NCI-H524 treated with DMSO at 0.1 percent for 48 hours (cell line): ENCODE results near the gene C1QL2.

Source experiments
- DNase-seq: peaks from one replicate; lab custom pipeline; 2025; lab: John Stamatoyannopoulos, UW

Gene C1QL2

DNA sequence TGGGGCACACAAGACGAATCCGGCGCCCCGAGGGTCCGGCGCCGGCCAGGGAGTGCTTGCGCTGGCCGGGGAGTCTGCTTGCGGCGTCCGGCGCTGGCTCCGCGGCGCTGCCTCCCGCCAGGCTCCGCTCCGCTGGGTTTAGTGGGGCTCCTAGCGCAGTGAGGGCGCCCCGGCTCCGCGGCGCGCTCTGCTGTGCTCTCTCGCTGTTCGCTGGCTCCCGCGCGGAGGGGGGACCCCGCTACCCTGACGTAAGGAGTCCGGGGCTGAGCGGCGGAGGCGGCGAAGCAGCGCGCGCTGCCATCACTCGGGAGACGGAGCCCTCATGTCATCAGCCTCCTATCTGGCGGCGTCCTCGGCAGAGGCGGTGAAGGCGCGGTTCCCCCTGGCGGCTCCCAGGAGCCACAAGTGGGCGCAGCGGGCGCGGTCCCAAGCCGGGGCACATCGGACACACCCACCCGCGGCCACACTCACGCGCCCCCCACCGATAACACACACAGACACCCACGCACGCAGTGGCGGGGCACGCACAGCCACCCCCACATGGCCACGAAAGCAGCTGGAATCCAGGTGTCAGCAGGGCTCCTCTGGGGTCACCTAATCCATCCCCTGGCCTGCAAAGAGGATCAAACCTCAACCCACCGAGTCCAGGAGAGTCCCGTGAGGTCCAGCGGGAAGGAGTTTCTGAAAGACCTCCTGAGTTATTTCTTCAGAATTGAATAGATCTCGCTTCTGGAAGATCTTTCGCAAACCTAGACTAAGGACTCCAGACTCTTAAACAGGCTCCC is at the start of gene C1QL2:
Gene C1QL2, minus strand, starts transcription at position 189 of the 785 bp plus-strand sequence. CDS start 482 bp downstream, outside the sequence.
- DNase-seq = no peak

- DNase-seq = no peak
Observed at GRCh38 chr2:119207447-119207846, 48.9 kb upstream of the C1QL2 start.

GRCh38 chr2:119206201-119206600 is 47.6 kb upstream of the C1QL2 start:
- DNase-seq = no peak

GRCh38 chr2:119205001-119205706 is 46.6 kb upstream of the C1QL2 start:
- no peak for DNase-seq

GRCh38 chr2:119204525-119204924 is 46.0 kb upstream of the C1QL2 start:
- DNase-seq = no peak

GRCh38 chr2:119202610-119203310 is 44.2 kb upstream of the C1QL2 start:
- DNase-seq = no peak

- DNase-seq = no peak
Observed at GRCh38 chr2:119201815-119202214, 43.3 kb upstream of the C1QL2 start.

DNA sequence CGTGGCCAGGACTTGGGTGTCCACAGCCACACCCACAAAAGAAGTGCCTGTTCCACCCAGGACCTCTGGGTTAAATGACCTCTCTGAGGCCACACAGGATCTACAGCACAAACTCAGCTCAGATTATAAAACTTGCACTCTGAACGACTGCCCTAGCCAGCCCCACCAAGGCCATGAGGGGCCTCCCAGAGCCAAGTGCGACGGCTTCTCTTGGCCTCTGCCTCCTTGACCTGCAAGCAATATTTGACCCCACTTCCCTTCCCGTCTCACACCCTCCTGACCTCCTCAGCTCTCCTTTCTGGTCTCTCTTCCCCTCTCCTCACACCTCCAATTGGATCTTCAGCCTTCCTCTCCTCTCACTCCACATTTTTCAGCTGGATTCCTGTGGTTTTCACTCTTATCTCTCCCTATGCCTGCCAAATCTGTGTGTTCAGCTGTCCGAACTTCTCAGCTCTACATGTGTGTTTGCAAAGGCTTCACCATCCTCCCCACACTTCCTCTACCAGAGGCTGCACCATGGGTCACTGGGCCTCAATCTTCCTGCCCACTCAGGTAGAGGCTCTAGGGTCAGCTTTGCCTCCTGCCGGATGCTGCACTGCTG is 39.8 kb upstream of the C1QL2 start:
- no peak for DNase-seq

GRCh38 chr2:119197529-119198239 is 39.1 kb upstream of the C1QL2 start:
- DNase-seq = no peak

DNA sequence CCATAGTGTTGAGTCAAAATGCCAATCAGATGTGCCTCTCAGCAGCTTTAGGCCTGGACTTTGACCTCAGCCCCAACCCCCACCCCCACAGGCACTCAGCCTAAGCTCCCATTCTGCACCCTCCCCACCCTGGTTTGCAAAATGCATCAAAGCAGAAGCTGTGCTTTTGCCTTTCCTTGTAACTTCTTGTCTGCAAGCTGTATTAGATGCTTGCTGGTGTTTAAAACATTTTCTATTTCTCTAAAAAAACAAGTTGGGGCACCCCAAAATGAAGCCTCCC is 38.5 kb upstream of the C1QL2 start:
- no peak for DNase-seq

- no peak for DNase-seq
Observed at GRCh38 chr2:119196301-119197125, 38.0 kb upstream of the C1QL2 start.

GRCh38 chr2:119195887-119196286 is 37.3 kb upstream of the C1QL2 start:
- no peak for DNase-seq

- DNase-seq = no peak
Observed at GRCh38 chr2:119195001-119195400, 36.5 kb upstream of the C1QL2 start.

DNA sequence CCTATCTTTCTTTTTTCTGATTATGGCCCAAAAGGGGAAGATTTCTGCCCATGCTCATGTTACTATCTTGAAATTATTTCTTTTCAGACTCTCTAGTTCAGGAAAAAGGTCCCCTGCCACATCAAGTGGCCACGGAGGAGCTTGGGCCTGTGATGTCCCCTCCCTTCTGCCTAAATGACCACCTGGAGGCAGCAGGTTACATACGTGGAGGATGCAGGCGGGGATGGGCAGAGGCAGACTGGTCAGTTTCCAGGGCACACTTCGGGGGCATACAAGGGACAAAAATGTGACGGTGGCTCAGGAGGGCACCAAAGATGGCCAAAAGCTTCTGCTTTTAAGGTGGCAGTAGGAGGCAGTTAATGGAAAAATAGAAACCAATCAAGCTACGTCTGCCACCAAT is 34.3 kb upstream of the C1QL2 start:
- no peak for DNase-seq

- no peak for DNase-seq
Observed at GRCh38 chr2:119190321-119191111, 32.0 kb upstream of the C1QL2 start.

DNA sequence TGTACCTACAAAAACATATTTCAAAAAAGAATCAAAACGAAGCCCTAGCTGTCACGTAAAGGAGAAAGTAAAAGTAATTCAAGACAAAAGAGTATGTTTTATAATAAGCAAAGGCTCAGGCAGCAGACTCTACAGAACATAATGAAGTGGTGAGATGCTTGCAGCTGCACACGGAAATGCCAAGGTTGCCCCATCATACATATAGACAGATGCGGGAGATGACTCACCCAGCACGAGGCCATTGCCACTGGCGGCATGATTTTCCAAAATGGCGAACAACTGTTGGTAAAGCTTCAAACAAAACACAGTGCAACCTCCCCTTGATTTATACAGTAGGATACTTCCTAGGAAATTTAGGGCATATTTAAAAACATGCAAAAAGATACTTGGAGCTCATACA is 26.0 kb upstream of the C1QL2 start:
- DNase-seq = no peak

- DNase-seq = peak; percentile 59
Observed at GRCh38 chr2:119181791-119182445, 23.4 kb upstream of the C1QL2 start.

DNA sequence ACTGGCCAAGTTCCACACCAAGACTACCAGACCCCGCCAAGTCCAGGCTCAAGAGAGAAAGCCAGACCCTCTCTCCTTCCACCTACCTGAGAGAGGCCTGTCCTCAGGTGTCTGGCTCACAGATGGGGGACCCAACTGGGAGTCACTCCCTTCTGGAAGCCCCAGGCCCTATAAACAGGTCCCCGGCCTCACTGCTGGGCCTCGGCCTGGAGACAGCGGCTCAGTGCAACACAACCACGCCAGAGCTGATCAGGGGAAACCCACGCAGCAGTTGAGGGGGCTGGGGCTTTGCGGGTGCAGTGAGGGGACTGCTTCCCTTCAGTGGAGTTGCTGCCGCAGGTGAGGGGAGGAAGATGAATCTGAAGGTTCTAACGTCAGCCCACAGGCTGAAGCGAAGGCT is 22.8 kb upstream of the C1QL2 start:
- no peak for DNase-seq

DNA sequence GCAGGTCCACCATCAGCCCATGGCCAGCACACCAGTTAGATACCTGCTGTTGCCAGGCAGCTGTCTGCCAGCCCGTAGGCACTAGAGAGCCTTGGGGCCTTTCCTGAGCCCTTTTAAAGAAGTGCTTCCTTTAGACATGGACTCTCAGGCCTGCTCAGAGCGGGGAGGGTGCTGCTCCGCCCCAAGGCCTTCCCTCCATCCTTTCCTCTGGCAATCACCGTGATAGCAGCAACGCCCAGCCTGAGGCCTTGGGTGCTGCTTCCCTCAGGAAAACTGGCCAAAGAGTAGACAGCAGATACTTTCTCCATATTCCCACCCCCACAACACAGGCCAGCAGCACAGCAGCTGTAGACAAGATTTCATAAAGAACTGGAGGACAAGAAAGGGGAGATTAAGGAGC is 22.3 kb upstream of the C1QL2 start:
- no peak for DNase-seq

GRCh38 chr2:119179991-119180390 is 21.4 kb upstream of the C1QL2 start:
- DNase-seq = no peak
